ENCODE results near the gene TOE1.
"Not testable (repeated sequence)": the region's sequence is repeated elsewhere in the genome, so short reads cannot be mapped to it uniquely, and the experiment has no call there.

TOE1 gene

DNA sequence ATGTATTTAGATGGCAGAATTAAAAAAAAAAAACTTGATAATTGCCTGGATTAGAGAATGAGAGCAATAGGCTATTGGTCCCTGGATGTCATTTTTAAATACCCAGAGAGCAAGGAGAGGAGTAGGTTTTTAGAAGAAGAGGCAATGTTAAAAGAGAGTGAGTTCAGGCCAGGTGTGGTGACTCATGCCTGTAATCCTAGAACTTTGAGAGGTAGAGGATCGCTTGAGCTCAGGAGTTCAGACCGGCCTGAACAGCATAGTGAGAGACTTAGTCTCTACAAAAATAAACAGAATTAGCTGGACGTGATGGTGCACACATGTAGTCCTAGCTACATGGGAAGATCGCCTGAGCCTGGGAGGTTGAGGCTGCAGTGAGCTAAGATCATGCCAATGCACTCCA, 16.2 kb downstream of the TOE1 start:
- DNase-seq: no peak

DNA sequence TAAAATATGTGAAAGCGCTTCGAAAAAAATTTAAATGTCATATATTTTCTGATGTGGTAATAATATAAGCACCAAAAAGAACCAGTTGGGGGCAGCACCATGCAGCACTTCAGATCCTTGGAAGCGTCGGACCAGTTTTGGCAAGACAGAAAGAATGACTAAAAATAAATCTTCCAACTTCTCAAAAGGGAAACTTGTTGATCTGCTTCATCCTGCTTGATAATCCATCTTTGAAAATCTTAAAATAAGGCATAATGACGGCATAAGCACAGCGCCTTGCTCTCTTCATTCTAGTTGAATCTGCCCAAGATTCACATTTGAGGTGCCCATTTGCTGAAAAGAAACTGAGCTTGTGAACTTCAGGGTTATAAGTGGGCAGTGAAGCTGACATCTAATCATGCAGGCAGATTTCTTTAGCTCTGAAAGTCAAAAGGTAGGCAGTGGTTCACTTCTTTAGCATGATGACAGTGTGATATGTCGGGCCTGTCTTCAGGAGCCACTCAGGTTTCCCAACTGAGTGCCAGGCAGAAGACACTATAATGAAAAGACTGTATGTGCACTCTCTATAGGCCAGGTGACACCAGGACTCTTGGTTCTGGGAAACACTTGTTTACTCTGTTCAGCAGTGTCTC, 20.0 kb downstream of the TOE1 start:
- DNase-seq: peak; percentile 80 to 85 (median 81)

DNA sequence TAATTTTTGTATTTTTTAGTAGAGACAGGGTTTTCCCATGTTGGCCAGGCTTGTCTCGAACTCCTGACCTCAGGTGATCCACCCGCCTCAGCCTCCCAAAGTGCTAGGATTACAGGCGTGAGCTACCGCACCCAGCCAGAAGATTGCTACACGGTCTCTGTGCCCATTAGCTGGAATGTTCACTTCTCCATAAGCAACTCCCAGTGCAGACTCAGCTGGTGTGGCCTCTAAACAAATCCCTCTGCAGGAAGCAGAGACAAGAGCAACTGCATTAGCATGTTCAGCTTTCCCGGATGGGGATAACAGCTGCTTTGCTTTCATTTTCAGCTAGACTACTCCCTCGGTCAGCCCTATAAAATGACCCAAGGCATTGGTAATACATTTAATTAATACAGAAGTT, 21.0 kb downstream of the TOE1 start:
- peak; percentile 47 to 60 (median 58) for DNase-seq

DNA sequence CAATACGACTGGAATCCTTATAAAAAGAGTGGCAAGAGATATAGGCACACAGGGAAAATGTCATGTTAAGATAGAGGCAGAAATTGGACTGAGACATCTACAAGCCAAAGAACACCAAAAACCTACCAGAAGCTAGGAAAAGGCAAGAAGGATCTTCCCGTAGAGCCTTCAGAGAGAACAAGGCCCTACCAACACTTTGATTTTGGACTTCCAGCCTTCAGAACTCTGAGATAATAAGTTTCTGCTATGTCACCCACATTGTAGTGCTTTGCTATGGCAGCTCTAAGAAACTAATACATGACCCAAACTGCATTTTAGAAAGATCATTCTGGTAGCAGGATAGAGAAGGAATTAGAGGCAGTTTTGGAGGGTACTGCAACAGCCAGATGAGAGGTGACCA, 24.3 kb downstream of the TOE1 start:
- DNase-seq: no peak

DNA sequence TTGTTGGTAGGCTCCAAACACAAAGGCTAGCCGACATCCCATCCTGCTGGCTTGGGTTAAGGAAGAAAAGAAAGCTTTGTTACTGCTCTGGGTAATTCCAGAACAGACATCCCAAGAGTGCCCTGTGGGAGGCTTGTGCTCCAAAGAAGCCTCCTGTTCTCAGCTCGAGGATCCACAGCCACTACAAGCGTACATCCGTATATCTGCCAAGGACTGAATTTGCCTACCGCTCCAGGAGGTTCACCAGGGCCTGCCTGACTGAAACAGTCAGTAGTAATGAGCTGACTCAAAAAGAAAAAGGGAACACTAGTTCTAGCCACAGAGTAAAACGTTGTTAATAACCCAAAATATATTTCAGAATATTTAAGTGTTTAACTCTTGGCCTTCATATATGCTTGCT, 25.1 kb downstream of the TOE1 start:
- no peak for DNase-seq

DNA sequence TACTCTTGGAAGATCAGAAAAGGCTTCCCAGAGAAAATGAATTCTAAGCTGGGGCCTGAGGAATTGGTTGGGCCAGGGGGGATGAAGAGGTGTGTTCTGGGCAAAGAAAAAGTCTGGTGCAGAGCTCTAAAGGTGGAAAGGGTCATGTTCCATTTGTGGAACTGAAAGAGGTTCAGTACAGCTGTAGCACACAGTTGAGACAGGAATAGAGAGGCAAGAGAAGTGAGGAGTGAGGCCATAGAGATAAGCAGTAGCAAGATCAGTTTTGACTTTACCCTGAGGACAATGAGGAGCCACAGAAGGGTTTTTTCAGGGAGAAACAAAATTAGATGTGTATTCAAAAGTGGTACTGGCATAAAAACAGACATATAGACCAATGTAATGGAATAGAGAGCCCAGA, 30.6 kb downstream of the TOE1 start:
- no peak for DNase-seq

DNA sequence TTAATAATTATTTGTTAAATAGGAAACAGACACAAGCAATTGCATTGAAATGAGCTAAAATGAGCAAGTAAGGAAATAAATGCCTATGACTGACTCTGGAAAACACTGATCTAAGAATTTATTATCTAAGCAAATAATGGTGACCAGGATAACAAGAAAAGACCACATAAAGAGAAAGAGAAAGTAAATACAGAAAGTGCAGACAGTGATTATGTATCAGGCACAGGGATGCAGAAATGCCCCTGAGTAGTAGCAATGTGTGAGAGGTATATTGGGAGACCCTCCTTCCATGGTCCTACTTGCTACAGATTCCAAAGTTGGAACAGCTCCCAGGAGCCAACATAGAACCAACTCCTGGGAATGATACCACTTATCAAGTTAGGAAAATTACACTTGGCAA, 33.6 kb downstream of the TOE1 start:
- no peak for DNase-seq

DNA sequence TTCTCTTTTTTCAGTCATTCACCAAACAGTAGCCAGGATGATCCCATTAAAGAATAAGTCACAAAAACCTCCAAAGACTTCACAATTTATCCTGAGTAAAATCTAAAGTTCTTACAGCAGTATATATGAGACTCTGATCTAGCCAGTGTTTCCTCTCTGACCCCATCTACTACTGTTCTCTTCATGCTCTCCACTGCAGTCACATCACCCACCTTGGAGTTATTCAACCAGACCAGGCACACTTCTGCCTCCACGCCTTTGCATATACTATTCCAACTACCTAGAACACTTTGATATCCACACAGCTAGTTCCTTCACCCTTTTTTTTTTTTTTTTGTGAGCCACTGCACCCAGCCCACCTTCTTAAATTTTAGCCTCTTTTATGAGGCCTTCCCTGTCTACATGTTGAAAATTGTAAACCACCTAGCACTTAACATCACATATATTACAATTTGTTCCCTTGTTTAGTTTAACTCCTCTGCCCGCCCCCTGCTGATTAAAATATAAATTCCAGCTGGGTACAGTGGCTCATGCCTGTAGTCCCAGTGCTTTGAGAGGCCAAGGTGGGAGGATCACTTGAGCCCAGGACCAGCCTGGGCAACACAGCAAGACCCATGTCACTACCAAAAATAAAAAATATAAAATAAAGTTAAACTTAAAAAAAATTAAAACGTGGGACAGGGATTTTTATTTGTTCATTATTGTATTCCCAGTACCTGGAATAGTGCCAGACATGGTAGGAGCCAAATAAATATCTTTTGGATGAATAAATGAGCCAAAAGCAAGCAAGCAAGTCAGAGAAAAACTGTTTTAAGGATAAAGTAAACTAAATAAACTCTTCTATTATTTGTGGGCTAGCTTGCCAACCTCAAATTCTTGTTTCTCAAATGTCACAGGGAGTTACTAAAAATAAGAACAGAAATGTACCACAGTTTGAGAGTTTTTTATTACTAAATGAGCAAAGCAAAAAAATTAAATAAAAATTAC, 35.4 kb downstream of the TOE1 start:
- no peak for DNase-seq

DNA sequence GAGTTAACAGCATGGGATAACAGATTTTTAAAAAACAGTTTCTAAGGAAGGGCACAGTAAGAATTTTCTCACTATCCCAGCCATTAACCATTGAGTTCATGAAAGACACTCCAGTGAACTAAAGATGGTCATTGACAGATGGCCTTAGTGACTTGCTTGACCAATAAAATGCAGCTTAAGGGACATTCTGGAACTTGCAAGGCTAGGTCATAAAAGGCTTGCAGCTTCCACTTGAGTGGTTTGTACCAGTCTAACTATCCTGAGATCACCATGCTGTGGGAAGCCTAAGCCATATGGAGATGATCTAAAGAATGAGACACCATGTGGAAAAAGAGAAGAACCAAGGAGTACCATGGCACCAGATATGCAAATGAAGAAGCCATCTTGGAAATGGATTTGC, 38.2 kb downstream of the TOE1 start:
- DNase-seq: no peak

DNA sequence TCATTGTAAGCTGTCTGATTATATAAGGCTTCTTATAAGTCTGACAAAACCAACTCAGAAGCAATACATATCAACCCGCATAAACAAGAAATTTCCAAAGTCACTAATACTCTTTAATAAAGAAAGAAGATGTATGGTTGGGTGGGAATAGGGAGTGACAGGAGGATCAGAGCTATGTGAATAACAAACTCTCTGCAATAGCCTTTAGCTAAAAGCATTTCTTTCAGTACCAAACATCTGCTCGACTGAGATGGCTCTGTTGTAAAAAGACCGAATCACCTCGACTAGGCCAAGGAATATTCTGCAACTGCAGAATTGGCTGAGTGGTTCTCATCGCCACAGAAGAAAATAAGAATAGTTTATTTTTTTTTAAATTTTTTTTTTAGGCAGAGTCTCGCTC, 39.6 kb downstream of the TOE1 start:
- DNase-seq: no peak

DNA sequence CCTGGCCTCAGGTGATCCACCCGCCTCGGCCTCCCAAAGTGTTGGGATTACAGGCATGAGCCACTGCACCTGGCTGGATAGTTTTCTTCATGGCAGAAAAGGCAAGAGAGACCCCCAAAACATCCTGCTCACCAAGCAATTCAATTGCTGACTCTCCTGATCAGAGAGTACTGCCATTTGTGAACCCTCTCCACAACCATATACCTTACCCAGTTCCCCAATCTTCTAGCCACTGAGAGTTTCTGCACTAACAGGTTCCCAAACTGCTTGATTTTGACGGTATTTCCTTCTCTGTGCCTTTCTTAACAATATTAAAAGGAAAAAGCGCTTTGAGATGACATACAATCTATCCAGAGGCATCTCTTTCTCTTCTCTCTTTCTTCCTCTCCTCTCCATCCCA, 40.2 kb downstream of the TOE1 start:
- DNase-seq: no peak

DNA sequence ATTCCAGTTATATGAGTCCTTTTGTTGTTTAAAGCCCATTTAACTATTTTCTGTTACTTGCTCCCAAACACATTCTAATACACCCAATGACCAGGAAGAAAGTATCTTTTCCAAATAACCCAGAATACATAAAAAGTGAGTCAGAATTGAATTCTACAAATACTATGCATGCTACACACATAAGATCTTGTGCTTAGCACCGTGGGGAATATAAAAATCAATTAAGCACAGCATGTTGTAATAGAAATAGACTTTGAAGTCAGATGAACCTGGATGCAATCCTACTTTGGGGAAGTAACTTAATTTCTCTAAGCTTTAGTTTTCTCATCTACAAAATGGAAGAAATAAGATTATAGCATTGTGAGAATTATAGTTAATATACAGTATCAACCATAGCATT, 40.8 kb downstream of the TOE1 start:
- no peak for DNase-seq

DNA sequence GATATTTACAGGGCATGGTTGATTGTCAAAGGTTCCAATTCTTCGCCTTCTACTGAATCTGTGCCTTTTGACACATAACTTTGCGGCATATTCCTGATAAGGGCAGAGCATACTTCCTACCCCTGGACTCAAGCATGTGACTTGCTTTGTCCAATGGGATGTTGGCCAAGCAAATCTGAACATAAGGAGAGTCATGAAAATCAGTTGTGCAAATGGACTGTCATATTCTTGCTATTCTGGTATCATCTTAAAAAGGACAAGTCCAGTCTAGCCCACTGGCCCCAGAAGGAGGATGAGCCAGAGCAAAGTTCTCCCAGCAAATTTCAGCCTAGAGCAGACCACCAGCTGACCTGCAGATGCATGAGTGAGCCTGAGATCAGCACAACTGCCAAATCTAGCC, 41.3 kb downstream of the TOE1 start:
- DNase-seq: no peak

DNA sequence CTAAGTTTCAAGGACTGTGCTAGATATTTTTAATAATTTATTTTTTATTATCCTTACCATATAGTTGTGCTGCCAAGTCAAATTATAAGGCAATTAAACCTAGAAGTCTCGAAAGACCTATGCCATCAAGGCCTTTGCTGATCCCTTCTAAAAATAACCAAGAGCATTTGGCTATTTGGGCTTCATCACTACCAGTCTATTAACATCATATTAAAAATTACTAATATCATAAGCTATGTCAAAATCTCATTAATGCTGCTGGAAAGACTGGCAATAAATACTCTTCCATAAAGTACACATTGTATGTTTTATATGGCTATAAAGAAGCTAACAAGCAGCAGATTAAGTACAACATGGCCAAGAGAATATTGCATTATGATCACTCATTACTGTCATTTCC, 43.2 kb downstream of the TOE1 start:
- DNase-seq: no peak

DNA sequence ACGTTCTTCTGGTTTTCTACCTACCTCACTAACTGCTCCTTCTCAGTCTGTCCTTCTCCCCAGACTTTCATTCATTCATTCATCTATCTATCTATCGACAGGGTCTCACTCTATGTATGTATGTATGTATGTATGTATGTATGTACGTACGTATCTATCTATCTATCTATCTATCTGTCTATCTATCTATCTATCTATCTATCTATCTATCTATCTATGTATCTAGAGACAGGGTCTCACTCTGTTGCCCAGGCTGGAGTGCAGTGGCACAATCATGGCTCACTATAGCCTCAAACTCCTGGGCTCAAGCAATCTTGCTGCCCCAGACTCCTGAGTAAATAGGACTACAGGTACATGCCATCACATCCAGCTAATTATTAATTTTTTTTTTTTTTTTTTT, 44.2 kb downstream of the TOE1 start:
- DNase-seq: not testable (repeated sequence)

DNA sequence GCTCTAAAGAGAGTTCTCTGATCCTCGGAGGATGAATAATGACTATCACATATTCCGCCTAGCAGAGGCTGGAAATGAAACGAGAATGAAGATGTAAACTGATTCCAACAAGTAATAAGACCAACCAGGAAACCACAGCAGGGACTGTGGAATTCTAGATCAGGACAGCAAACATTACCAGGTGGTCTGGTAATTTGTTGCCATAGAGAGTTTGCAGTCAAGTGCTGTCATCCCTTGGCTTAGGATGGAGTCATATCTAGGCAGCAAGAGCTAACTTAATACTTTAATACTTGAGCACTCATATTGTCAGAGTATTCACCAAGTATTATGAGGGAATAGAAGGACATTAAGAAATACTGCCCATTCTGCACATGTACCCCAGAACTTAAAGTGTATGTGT, 45.3 kb downstream of the TOE1 start:
- no peak for DNase-seq

DNA sequence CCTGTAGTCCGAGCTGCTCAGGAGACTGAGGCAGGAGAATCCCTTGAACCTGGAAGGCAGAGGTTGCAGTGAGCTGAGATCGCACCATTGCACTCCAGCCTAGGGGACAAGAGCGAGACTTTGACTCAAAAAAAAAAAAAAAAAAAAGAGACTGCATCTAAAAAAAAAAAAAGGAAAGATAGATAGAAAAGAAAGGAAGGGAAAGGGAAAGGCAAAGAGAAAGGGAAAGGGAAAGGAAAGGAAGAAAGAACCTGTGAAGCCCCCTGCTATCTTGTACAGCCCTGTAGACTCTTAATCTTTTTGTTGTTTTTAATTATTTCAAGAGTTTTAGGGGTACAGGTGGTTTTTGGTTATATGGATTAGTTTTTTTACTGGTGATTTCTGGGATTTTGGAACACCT, 46.2 kb downstream of the TOE1 start:
- no peak for DNase-seq
